GM12878 (cell line): ENCODE results near the gene ZSCAN18. TPM values are rescaled to one million over a fixed set of nuclear protein-coding genes. Genes with fewer than 3 reads are reported as not detected.

Experiments used
- ATAC-seq: fragments of 200-7000 bp; cut with Tn5 transposase; 3 replicates; pipeline ENCODE4 v1.9.1; 2020; ENCODE audit warnings: mild to moderate bottlenecking, moderate library complexity
- BruUV-seq: library from RNA; stranded (reverse); fragments of 400-500 nt; replicated peaks from 2 replicates; lab custom pipeline; 2021; lab: Mats Ljungman, UMichigan
- CTCF ChIA-PET: fragments of 300-600 bp; sonication (Branson Sonifier 250); formaldehyde crosslinking; extraction: SDS; loops from one replicate; lab custom pipeline; 2021; ENCODE audit warnings: inconsistent platforms; lab: Yijun Ruan, JAX
- POLR2A ChIA-PET: fragments of 350-600 bp; formaldehyde crosslinking; extraction: SDS; loops from one replicate; lab custom pipeline; 2021; ENCODE audit warnings: inconsistent platforms; lab: Charles Lee
- RAD21 ChIA-PET: fragments of 300-600 bp; sonication (Branson Sonifier 250); formaldehyde crosslinking; loops from one replicate; lab custom pipeline; 2023; ENCODE audit warnings: antibody characterized with exemption; ENCODE audit not compliant: unreplicated experiment; lab: Charles Lee
- SMC1A ChIA-PET: fragments of 300-600 bp; sonication (Branson Sonifier 250); formaldehyde crosslinking; loops from one replicate; lab custom pipeline; 2023; ENCODE audit not compliant: unreplicated experiment, uncharacterized antibody; lab: Charles Lee
- DNase-seq: peaks from one replicate; pipeline ENCODE4 v3.0.0-alpha.2; 2011; ENCODE audit warnings: low read depth, low spot score
- FAIRE-seq: peaks from 3 replicates; lab custom pipeline; 2011; peaks lifted over from hg19 to GRCh38; lab: Jason Lieb, UNC
- H2AFZ ChIP-seq: 2 replicates; pipeline ENCODE4 v1.6.0; 2011; ENCODE audit warnings: low read depth, low read length, control low read depth; ENCODE audit not compliant: control insufficient read depth
- H3K27ac ChIP-seq: 2 replicates; pipeline ENCODE4 v1.5.1; 2011; ENCODE audit warnings: control low read depth; ENCODE audit not compliant: control insufficient read depth, insufficient read depth
- H3K27me3 ChIP-seq, 2 experiments: replicated peaks in 1 of 2; 2 replicates each; pipeline versions ENCODE4 v1.6.0 to v1.6.1; 2011; ENCODE audit warnings: low read length in 1 of 2; ENCODE audit not compliant: control insufficient read depth in 2 of 2, insufficient read depth in 2 of 2
- H3K36me3 ChIP-seq, 2 experiments: 2 replicates each; pipeline ENCODE4 v1.5.1; 2011; ENCODE audit warnings: low read length in 1 of 2; ENCODE audit not compliant: control insufficient read depth in 2 of 2, insufficient read depth in 2 of 2
- H3K4me1 ChIP-seq: 2 replicates; pipeline ENCODE4 v1.6.1; 2011; ENCODE audit warnings: mild to moderate bottlenecking, low read length, moderate library complexity, mixed read lengths; ENCODE audit not compliant: control insufficient read depth, insufficient read depth
- H3K4me2 ChIP-seq: 2 replicates; pipeline ENCODE4 v1.6.0; 2011; ENCODE audit warnings: control low read depth; ENCODE audit not compliant: control insufficient read depth, insufficient read depth
- H3K4me3 ChIP-seq: fragments of 200-600 bp; sonication (generic); 2 replicates; pipeline ENCODE4 v1.5.1; 2016
- H3K79me2 ChIP-seq: 2 replicates; pipeline ENCODE4 v1.6.0; 2011; ENCODE audit warnings: low read length; ENCODE audit not compliant: control insufficient read depth, insufficient read depth
- H3K9ac ChIP-seq: 2 replicates; pipeline ENCODE4 v1.8.0; 2011; ENCODE audit warnings: low read length, control low read depth, mixed read lengths; ENCODE audit not compliant: control insufficient read depth, insufficient read depth
- H3K9me3 ChIP-seq: replicated peaks from 3 replicates; pipeline ENCODE4 v1.5.1; 2011; ENCODE audit warnings: mild to moderate bottlenecking, low read length; ENCODE audit not compliant: control insufficient read depth, insufficient read depth
- H4K20me1 ChIP-seq: 2 replicates; pipeline ENCODE4 v1.6.0; 2011; ENCODE audit not compliant: control insufficient read depth, insufficient read depth
- ETV6 ChIP-seq, 2 experiments: fragments of 450-650 bp in 1 of 2; IDR thresholded peaks in 1 of 2; conservative IDR thresholded peaks in 1 of 2; 2 replicates each; pipeline ENCODE4 v1.6.1; 2014; ENCODE audit warnings: antibody characterized with exemption in 1 of 2, borderline replicate concordance in 1 of 2, low read depth in 1 of 2, mild to moderate bottlenecking in 1 of 2, moderate library complexity in 1 of 2
- GABPA ChIP-seq: IDR thresholded peaks from 2 replicates; pipeline ENCODE4 v1.6.1; 2014; ENCODE audit warnings: antibody characterized with exemption, low read depth, mild to moderate bottlenecking, inconsistent platforms
- JUNB ChIP-seq: IDR thresholded peaks from 2 replicates; pipeline ENCODE4 v1.6.1; 2016; ENCODE audit warnings: antibody characterized with exemption, mild to moderate bottlenecking
- NBN ChIP-seq: fragments of 450-650 bp; IDR thresholded peaks from 2 replicates; pipeline ENCODE4 v1.6.1; 2016
- PML ChIP-seq: IDR thresholded peaks from 2 replicates; pipeline ENCODE4 v1.6.1; 2012; ENCODE audit warnings: low read length, inconsistent platforms
- SIN3A ChIP-seq: IDR thresholded peaks from 2 replicates; pipeline ENCODE4 v1.6.1; 2012; ENCODE audit warnings: low read depth, low read length, improper control_type of control experiment
- SMARCA5 ChIP-seq: fragments of 450-650 bp; IDR thresholded peaks from 2 replicates; pipeline ENCODE4 v1.6.1; 2017; ENCODE audit warnings: mild to moderate bottlenecking
- SP1 ChIP-seq: IDR thresholded peaks from one replicate; pipeline ENCODE4 v1.6.1; 2011; ENCODE audit warnings: low read depth, low read length
- TAF1 ChIP-seq: IDR thresholded peaks from 2 replicates; pipeline ENCODE4 v1.6.1; 2011; ENCODE audit warnings: mild to moderate bottlenecking, low read depth, low read length, borderline replicate concordance
- WRNIP1 ChIP-seq: IDR thresholded peaks from 2 replicates; pipeline ENCODE4 v1.6.1; 2011; ENCODE audit warnings: low read depth, low read length, improper control_type of control experiment, borderline replicate concordance
- YBX1 ChIP-seq: fragments of 450-650 bp; IDR thresholded peaks from 2 replicates; pipeline ENCODE4 v1.6.1; 2016; ENCODE audit warnings: antibody characterized with exemption
- ZNF24 ChIP-seq: fragments of 450-650 bp; IDR thresholded peaks from 2 replicates; pipeline ENCODE4 v1.6.1; 2017; ENCODE audit warnings: antibody characterized with exemption, mild to moderate bottlenecking
- ZNF384 ChIP-seq: IDR thresholded peaks from 2 replicates; pipeline ENCODE4 v1.6.1; 2012; ENCODE audit warnings: low read depth, mild to moderate bottlenecking, low read length, improper control_type of control experiment, borderline replicate concordance
- WGBS: methylation state at CpG from one replicate; pipeline ENCODE4 v1.1.6; 2016; ENCODE audit warnings: low lambda C conversion rate; ENCODE audit not compliant: insufficient replicate concordance, insufficient coverage; ENCODE audit errors: missing lambda C conversion rate; 5-methylcytosine and 5-hydroxymethylcytosine counted together
- in situ Hi-C: fragments of 300-500 bp; cut with MboI; formaldehyde crosslinking; loops from 9 replicates; pipeline ENCODE4 v1.14.3; 2018; ENCODE audit warnings: mixed read lengths
- intact Hi-C: fragments of 100-400 bp; cut with micrococcal nuclease; formaldehyde crosslinking; loops from one replicate; pipeline ENCODE4 v1.14.2; 2022; ENCODE audit not compliant: unreplicated experiment
- polyA plus RNA-seq, 11 experiments: library from polyadenylated mRNA; depleted of rRNA in 4 of 11; unstranded in 6 of 11; stranded (reverse) in 5 of 11; fragments of >200 nt; fragmentation: Nextera tagmentation in 4 of 11; fragmentation: Illumina TruSeq in 1 of 11; extraction: Ambion mirVana in 4 of 11; extraction: Trizol in 1 of 11; gene quantifications; 1 replicate in 1 of 11; 2 replicates in 10 of 11; pipeline versions ENCODE4 v1.2.1 to v1.2.3, GENCODE V29; 2011 to 2016; ENCODE audit warnings: inconsistent platforms in 2 of 11, missing spikeins in 2 of 11, low read depth in 1 of 11
- total RNA-seq, 4 experiments: library from RNA; depleted of rRNA in 3 of 4; stranded (reverse); fragments of >200 nt in 3 of 4; fragmentation: Illumina TruSeq in 1 of 4; extraction: Trizol in 1 of 4; gene quantifications; 2 replicates each; pipeline versions ENCODE4 v1.2.1 to v1.2.3, GENCODE V29; 2013 to 2021
- TF ChIP-seq, protein P1 (sequence below): fragments of 450-650 bp; IDR thresholded peaks from 2 replicates; pipeline ENCODE4 v1.6.1; 2017; ENCODE audit warnings: antibody characterized with exemption, mild to moderate bottlenecking, moderate library complexity
- TF ChIP-seq, protein P2 (sequence below): IDR thresholded peaks from 2 replicates; pipeline ENCODE4 v1.6.1; 2011; ENCODE audit warnings: mild to moderate bottlenecking, low read depth, low read length, moderate library complexity; ENCODE audit not compliant: insufficient replicate concordance
- TF ChIP-seq, protein P3 (sequence below): fragments of 450-650 bp; IDR thresholded peaks from 2 replicates; pipeline ENCODE4 v1.6.1; 2014; ENCODE audit warnings: mild to moderate bottlenecking
- TF ChIP-seq, protein P4 (sequence below): IDR thresholded peaks from 2 replicates; pipeline ENCODE4 v1.6.1; 2011; ENCODE audit warnings: borderline replicate concordance, low read depth, mild to moderate bottlenecking, moderate library complexity, low read length; ENCODE audit not compliant: insufficient read depth, poor library complexity, severe bottlenecking

Gene ZSCAN18
- total and polyA plus RNA-seq, 10 of the 15 experiments (the other 5 are each of a cell fraction or from before 2014, with no cell fraction given): 0.64 TPM; not detected in 8

DNA sequence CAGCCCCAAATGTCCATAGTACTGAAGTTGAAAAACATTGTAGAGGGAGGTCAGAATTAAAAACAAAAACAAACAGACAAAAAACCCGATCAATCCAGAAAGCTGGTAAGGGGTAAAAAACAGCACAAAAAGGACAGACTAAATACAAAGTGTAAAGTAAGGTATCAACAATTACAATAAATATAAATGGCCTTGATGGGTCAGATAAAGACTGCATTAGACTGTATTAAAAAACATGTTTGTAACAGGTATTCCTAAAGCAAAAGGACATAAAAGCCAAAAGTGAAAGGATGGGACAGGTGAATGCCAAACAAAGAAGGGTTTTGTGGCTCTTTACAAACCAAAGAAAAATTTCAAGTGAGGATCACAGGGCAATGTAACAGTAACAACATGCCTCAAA lies 36.2 kb upstream of the ZSCAN18 start:
- H4K20me1 ChIP-seq: no peaks in the 10 kb centered on the region
- no TSS peak for BruUV-seq
- FAIRE-seq: no peak
- ChIA-PET RAD21 (no interaction called here), CTCF (no interaction called here), POLR2A (no interaction called here), SMC1A (no interaction called here)
- no peak overlapping the region for H3K4me2 ChIP-seq
- ATAC-seq: no peak
- in situ Hi-C loops: no loop called here
- peaks cover 26% of the 10 kb centered on the region; the same call in 2 of the 3 replicates for H3K9me3 ChIP-seq
- H3K27ac ChIP-seq: no peak overlapping the region
- no peaks in the 10 kb centered on the region for H3K4me1 ChIP-seq
- H2AFZ ChIP-seq: no peak overlapping the region
- no peak overlapping the region for H3K4me3 ChIP-seq
- peaks cover 0 to 3% of the 10 kb centered on the region in 2 experiments; a peak in 2 of 4 replicates for H3K36me3 ChIP-seq
- H3K27me3 ChIP-seq: no peaks in the 10 kb centered on the region
- intact Hi-C loops: no loop called here
- H3K9ac ChIP-seq: no peak overlapping the region
- DNase-seq: no peak
- H3K79me2 ChIP-seq: no peaks in the 10 kb centered on the region
- TF ChIP-seq SIN3A: no peak
- TF ChIP-seq, protein P1, sequence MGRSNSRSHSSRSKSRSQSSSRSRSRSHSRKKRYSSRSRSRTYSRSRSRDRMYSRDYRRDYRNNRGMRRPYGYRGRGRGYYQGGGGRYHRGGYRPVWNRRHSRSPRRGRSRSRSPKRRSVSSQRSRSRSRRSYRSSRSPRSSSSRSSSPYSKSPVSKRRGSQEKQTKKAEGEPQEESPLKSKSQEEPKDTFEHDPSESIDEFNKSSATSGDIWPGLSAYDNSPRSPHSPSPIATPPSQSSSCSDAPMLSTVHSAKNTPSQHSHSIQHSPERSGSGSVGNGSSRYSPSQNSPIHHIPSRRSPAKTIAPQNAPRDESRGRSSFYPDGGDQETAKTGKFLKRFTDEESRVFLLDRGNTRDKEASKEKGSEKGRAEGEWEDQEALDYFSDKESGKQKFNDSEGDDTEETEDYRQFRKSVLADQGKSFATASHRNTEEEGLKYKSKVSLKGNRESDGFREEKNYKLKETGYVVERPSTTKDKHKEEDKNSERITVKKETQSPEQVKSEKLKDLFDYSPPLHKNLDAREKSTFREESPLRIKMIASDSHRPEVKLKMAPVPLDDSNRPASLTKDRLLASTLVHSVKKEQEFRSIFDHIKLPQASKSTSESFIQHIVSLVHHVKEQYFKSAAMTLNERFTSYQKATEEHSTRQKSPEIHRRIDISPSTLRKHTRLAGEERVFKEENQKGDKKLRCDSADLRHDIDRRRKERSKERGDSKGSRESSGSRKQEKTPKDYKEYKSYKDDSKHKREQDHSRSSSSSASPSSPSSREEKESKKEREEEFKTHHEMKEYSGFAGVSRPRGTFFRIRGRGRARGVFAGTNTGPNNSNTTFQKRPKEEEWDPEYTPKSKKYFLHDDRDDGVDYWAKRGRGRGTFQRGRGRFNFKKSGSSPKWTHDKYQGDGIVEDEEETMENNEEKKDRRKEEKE: no peak
- TF ChIP-seq ETV6 (conservative IDR thresholded peaks at IDR 0.05 in 1 of 2, IDR thresholded peaks at IDR 0.05 in 1 of 2; ENCODE audit: borderline replicate concordance in 1 of 2, low read depth in 1 of 2): no peak
- TF ChIP-seq ZNF384: no peak
- no peak for TF ChIP-seq SMARCA5
- no peak for TF ChIP-seq NBN
- no peak for TF ChIP-seq WRNIP1
- TF ChIP-seq, protein P2, sequence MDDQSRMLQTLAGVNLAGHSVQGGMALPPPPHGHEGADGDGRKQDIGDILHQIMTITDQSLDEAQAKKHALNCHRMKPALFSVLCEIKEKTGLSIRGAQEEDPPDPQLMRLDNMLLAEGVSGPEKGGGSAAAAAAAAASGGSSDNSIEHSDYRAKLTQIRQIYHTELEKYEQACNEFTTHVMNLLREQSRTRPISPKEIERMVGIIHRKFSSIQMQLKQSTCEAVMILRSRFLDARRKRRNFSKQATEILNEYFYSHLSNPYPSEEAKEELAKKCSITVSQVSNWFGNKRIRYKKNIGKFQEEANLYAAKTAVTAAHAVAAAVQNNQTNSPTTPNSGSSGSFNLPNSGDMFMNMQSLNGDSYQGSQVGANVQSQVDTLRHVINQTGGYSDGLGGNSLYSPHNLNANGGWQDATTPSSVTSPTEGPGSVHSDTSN: no peak
- TF ChIP-seq PML: no peak
- no peak for TF ChIP-seq TAF1
- TF ChIP-seq, protein P3, sequence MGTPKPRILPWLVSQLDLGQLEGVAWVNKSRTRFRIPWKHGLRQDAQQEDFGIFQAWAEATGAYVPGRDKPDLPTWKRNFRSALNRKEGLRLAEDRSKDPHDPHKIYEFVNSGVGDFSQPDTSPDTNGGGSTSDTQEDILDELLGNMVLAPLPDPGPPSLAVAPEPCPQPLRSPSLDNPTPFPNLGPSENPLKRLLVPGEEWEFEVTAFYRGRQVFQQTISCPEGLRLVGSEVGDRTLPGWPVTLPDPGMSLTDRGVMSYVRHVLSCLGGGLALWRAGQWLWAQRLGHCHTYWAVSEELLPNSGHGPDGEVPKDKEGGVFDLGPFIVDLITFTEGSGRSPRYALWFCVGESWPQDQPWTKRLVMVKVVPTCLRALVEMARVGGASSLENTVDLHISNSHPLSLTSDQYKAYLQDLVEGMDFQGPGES: no peak
- TF ChIP-seq GABPA: no peak
- TF ChIP-seq, protein P4, sequence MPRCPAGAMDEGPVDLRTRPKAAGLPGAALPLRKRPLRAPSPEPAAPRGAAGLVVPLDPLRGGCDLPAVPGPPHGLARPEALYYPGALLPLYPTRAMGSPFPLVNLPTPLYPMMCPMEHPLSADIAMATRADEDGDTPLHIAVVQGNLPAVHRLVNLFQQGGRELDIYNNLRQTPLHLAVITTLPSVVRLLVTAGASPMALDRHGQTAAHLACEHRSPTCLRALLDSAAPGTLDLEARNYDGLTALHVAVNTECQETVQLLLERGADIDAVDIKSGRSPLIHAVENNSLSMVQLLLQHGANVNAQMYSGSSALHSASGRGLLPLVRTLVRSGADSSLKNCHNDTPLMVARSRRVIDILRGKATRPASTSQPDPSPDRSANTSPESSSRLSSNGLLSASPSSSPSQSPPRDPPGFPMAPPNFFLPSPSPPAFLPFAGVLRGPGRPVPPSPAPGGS: no peak
- TF ChIP-seq SP1: no peak
- TF ChIP-seq YBX1: no peak
- TF ChIP-seq JUNB: no peak
- TF ChIP-seq ZNF24: no peak
- 100% methylated on average over 1 of the region's 1 CpG for WGBS
